Stimulated activated CD8-positive, alpha-beta memory T cell treated with anti-CD3 and anti-CD28 coated beads, Interleukin-7, amount 100 ng/mL, for 48 hours (primary cell): Measurements from ENCODE around the gene DOCK4.

Experiments used
- DNase-seq, 2 donors: peaks; one replicate each; pipeline ENCODE4 v3.0.0-alpha.2; 2020; ENCODE audit warnings: low read depth in 1 of 2; ENCODE audit errors: extremely low read depth in 1 of 2

DOCK4 gene

DNA sequence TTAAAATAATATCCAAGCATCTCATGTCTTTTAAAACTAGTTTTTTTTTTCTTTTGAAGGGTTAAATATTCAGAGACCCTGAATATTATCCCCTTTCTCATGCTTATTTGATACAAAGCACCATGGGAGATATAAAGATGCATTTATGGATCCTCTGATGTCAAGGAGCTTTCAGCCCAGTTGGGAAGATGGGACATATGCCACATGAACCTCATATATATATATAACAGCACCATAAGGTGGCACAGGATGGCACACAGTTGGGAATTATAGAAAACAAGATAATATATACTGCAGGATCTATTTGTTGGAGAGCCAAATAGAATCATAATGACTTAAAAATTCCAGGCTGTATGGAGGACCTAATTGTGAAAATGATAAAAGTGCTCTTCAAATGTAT, 458.5 kb downstream of the DOCK4 start:
- DNase-seq: no peak

- DNase-seq: no peak
Measured at GRCh38 chr7:111746950-111747349, 459.2 kb downstream of the DOCK4 start.

DNA sequence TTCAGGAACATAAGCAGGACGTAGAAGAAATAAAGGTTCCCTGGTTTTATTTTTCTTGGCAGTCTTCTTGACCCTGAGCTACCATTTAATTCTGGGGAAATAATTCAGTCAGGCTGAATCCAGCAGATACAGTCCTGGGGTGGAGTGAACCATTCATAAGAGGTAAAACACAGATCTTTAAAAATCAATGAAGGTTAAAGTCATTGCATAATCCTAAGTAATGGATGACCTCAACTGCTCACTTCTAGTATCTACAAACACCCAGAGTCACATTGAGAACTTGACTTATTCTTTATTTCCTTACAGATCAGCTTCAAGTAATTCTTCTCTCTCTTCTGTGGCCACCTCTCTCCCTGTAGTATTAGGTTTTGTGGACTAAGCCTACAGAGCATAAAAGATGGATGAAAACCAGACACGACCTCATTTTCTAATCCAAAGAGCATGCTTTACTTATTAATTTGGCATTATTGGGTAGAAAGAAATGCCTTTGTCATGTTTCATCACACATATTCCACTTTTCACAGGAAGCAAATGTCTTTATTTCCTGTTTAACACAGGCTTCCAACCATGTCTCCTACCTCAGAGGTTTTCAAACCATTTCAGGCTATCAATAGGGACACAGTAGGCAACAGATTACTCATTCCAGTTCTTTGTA, 461.6 kb downstream of the DOCK4 start:
- no peak for DNase-seq

DNA sequence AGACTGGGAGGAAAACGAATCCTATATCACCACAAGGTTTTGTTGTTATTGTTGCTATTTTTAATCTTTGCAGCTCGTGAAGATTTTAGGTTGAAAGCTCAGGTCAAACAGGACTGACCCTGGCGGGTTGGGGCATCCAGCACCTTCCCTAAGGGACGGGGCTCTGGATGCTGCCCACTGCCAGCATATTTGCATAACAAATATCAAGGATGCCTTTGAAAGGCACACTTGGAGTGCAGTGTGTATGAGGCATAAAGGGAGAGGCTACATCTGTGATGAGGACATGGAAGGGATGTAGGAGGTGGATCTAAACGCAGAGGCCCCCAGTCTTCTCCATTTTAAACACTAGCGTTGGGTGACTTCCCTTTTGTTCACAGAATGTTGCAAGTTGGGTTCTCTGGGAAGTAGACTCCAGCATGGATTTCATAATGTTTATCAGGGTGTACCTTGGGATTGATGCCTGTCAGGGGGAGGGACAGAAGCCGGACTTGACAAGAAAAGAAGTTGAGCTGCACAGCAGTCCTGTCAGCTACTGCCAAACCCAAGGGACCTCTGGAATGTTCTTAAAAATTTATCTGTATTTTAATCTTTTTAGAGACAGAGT, 462.9 kb downstream of the DOCK4 start:
- no peak for DNase-seq

DNA sequence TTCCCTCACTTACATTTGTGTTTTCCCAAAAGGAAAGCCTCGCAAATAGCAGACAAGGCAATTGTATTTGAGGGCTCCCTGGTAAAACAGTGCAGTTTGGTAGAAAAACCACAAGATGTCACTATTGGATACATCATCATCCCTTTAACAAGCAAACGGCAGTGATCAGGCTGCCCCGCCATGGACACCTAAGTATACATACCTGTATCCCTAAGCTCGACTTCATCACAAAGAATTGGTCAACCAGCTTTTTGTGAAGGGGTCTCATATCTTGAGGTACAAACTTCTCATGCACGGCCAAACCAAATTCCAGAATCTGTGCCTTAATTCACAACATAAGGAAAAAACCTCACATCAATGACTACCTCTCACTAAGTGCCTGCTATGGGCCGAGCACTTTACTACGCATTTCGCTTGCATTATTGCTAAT, 464.4 kb downstream of the DOCK4 start:
- DNase-seq: no peak

DNA sequence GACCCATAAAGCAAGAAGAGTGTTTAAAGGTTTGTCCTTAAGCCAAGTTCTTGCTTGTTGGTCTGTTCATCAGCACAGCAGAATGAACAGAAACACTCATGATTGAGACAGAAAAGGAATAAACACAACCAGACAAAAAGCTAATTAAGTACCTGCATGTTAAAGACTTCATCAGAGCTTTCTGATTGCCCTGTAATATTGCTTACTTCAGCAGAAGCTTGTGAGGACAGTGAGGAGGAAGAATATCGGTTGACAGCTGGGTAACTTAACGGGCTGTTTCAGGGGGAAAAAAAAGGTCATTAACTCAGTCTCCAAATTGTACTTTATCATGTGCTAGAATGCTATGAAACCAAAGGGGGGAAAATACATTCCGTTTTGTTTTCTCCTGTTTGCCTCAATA, 465.3 kb downstream of the DOCK4 start:
- DNase-seq: no peak

GRCh38 chr7:111736552-111736874, 469.7 kb downstream of the DOCK4 start:
- no peak for DNase-seq

DNA sequence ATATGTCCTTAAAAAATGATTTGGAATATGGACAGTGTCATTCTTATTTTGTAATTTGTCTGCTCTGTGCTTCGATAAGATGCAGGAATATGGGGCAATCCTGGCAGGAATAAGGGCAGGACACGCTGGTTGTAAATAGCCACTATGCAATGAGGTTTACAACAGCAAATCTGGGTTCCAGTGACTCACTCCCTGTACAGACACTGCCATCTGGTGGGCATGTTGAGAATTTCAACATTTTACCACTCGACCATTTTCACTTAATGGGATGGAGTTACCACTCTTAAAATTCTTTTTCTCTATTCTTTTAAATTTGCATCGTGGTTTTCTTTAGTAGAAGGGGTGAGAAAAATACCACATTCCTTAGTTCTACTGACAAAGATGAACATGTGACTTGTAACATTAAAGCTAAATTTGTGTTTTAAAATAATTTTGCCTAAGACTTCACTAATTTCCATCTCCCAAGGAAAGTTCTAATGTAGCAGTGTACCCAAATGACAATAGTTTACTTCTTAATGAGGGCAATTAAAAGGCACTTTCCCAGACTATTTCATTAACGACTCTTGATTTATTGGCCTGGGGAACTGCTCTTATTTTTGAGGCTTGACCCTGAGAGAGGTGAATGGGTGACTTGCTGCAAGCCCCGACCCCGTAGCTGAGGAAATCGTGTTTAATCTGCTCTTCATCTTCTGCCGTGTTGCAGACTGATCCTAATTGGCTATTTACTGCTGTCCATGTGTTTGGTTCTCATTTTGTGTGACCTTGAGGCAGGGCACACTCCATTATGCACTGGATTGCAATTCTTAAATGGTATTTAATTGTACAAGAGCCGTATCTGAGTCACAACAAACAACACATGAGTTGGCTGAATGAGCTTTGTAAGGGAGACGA, 470.3 kb downstream of the DOCK4 start:
- peak in 1 of 2 donors; percentile 14 for DNase-seq

GRCh38 chr7:111734954-111735660, 471.1 kb downstream of the DOCK4 start:
- DNase-seq: no peak

DNA sequence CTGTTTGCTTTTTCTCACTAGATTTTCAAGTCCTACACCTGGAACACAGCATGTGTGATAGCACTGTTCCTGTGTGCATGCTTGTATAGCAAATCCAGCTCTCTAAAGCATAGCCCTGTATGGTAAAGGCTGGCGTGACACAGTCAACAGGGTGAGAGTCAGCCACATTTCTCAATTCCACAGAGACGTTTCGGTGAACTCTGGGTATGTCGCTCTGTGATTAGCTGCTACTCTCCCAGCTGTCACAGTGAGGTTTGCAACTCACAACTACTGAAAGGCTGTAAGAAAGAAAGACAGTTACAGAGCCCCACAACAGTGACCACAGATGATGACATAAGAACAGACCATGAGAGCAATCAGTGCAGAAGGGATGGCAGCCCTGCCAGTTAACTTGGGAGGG, 473.3 kb downstream of the DOCK4 start:
- no peak for DNase-seq

DNA sequence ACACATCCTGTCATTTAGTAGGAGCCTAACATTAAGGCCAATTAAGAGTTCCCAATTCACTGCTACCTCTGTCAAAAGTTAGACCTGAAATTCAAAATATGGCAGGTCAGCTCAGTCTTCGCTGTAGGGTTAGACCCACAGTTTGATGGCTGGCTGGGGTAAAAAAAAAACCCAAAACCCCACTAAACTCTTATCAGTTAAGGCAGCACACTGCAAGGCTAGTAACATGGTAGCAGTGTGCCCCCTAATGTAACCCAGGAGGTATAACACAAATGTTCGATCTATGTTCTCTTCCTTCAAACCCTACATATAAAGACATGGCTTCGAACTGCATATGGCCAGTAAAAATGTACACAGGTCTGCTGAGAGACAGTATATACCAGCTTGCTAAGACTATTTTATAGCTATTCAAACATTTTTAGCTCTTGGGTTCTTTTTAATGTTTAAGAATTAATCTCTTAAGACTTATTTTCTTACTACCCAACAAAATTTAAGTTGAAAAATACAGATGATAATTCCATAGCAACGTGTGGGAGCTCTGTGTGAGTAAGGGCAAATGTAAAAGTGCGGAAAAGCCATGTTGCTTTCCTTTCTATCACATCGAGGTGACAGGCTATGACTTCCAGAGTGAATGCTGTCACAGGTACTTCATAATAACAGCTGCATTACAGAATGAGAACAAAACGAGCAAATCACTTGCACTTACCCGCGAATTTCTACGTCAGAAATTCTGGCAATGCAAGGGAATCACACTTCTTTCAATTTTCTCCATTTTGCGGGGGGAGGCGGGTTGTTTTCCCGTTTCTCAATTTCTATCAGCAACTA, 475.5 kb downstream of the DOCK4 start:
- no peak for DNase-seq

- no peak for DNase-seq
Measured at GRCh38 chr7:111730057-111730456, 476.1 kb downstream of the DOCK4 start.

GRCh38 chr7:111729483-111729882, 476.7 kb downstream of the DOCK4 start:
- no peak for DNase-seq

- DNase-seq: no peak
Measured at GRCh38 chr7:111728635-111728995, 477.6 kb downstream of the DOCK4 start.

DNA sequence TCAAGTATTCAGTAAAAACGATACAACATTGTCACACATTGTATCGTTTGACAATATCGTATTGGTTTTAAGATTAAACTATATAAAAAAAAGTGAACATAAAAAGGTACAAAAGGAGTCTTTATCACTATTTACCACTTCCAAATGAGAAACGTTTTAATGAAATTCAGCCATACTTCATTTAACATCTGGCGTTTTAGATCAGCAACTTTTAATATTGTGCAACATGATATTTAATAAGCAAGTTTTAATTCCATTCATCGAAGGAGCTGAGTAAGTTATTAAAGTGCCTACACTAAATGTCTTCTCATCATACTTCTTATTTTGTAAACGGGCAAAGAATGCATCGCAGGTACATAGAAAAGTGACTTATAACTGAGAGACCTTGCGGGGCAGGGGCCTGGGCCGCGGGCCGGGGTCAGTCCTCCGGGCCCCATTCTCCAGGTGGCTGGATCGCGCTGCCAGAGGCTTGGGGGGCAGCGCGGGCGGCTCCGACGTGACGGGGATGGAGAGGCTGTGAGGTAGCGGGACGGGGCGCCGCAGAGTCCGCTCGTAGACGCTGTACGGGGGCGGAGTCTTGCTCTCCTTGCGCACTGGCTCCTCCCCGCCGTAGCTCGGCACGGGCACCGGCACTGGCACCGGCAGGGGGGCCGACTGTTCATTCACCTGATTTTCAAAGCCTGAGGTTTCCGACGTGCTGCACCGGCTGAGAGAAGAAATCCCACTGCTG, 478.1 kb downstream of the DOCK4 start:
- DNase-seq: no peak

DNA sequence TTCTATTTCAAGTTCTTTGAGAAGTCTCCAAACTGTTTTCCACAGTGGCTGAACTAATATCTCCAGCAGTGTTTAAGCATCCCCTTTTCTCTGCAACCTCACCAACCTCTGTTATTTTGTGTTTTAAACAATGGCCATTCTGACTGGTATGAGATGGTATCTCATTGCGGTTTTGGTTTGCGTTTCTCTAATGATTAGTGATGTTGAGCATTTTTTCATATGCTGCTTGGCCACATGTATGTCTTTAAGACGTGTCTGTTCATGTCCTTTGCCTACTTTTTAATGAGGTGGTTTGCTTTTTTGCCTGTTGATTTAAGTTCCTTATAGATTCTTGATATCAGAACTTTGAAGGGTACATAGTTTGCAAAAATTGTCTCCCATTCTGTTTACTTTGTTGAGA, 487.3 kb downstream of the DOCK4 start:
- no peak for DNase-seq

DNA sequence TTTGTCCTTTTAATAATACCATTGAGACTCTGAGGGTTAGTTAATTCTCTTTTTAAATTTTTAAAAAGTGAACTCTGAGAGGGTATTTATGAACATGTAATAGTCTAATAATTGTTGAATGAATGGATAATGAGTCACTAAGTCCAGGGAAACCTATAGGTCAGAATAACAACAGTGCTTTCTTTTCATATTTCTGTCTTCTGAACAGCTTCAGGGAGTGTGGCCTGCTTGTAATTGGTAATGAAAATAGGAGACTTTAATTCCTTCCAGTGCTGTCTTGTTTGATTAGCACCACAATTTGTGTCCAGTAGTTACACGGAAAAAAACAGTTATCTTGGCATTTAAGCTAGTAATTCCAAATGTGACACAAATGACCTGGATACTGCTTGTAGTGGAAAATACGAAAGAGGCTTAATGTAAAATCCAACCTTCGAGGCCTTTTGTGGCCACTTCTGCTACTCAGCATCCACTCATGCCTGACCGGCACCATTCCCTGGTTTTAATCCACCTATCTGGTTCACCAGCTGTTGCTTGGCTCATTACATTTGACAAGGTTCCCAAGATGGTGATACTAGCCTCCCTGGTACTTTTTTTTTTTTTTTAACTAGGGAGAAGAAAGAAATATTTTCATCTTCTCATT, 494.7 kb downstream of the DOCK4 start:
- DNase-seq: no peak

GRCh38 chr7:111710839-111711380, 495.3 kb downstream of the DOCK4 start:
- no peak for DNase-seq

- DNase-seq: no peak
Measured at GRCh38 chr7:111708072-111708471, 498.1 kb downstream of the DOCK4 start.
